Measurements from ENCODE around the gene FGF12. TPM values are rescaled to one million over a fixed set of nuclear protein-coding genes. Genes with fewer than 3 reads are reported as not detected.

FGF12 gene
- polyA plus RNA-seq, 3 donors = not detected

DNA sequence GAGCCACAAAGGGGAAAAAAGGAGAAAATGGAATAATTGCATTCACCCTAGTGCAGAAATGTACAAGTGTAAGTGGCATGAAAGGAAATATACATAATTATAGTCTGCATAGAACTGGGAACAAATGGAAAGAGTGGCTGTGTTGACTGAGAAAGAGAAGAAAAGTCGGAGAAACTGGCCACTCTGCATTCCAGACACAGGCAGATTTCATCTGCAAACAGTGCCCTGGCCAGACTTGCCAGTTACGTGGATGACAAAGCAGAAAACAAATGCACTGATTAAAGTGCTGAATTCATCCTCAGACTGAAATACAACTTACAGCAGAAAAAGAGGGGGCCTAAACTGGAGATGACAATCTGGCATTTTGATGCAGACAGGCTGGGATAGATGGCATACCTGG lies 129.8 kb downstream of the FGF12 start:
- Histone ChIP-seq H3K27me3 (ENCODE audit: control insufficient read depth in 2 of 2, insufficient read depth in 2 of 2, low read length in 2 of 2) (no peaks in the 10 kb centered on the region), H3K4me2 (replicated peaks; ENCODE audit: extremely low read depth, low read length, poor library complexity, severe bottlenecking) (no peak overlapping the region), H3K36me3 (replicated peaks in 1 of 2; ENCODE audit: control insufficient read depth in 1 of 2, insufficient read depth in 2 of 2, low read length in 2 of 2) (no peaks in the 10 kb centered on the region), H3K9me3 (replicated peaks in 1 of 2; ENCODE audit: control insufficient read depth in 1 of 2, insufficient read depth in 1 of 2, low read length in 2 of 2) (no peaks in the 10 kb centered on the region), H3K27ac (ENCODE audit: low read depth in 1 of 2, low read length in 2 of 2) (no peak overlapping the region), H4K20me1 (ENCODE audit: insufficient read depth, low read length) (no peaks in the 10 kb centered on the region), H3K79me2 (ENCODE audit: insufficient read depth, low read length) (no peaks in the 10 kb centered on the region), H2AFZ (ENCODE audit: insufficient read depth, low read depth, low read length, poor library complexity, severe bottlenecking) (no peak overlapping the region), H3K4me3 (replicated peaks in 1 of 3; ENCODE audit: low read depth in 2 of 3, low read length in 3 of 3) (no peak overlapping the region), H3K4me1 (ENCODE audit: control insufficient read depth in 1 of 2, insufficient read depth in 2 of 2, low read length in 2 of 2) (no peaks in the 10 kb centered on the region), H3K9ac (ENCODE audit: insufficient read depth, low read length, poor library complexity, severe bottlenecking) (no peak overlapping the region)
- intact Hi-C loops (cut with micrococcal nuclease) = no loop called here
- no peaks in the 10 kb centered on the region for H3K4me1 Mint-ChIP-seq
- H3K4me3 Mint-ChIP-seq = no peak overlapping the region
- no peak overlapping the region for H3K27ac Mint-ChIP-seq
- no peak for TF ChIP-seq CTCF (IDR thresholded peaks at IDR 0.05)
- no peak for DNase-seq
- no peaks in the 10 kb centered on the region for H3K36me3 Mint-ChIP-seq
- H3K27me3 Mint-ChIP-seq (ENCODE audit: low read depth in 3 of 3) = peaks cover 0 to 3% (median 0%) of the 10 kb centered on the region in 3 donors
- H3K9me3 Mint-ChIP-seq = peaks cover 0 to 7% (median 2%) of the 10 kb centered on the region in 7 donors
- WGBS (ENCODE audit: insufficient coverage) = 60% methylated on average over 1 of the region's 2 CpGs

DNA sequence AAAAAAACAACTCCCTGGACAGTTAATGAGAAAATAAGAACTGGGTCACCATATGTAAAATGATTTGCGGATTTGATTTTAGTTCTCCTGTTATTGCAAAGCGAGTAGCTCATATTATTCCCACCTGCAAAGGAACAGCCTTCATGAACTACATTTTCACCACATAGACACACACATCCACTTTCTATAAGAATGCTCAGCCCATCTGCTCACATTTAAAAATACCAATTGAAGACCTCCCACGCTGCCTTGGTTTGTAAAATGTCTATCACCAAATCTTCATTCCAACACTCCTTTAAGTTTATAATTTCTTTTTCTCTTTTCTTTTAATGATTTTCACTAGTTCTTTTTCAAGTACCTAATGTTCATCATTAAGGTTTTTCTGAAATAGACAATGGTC lies 148.6 kb downstream of the FGF12 start:
- Mint-ChIP-seq H3K27ac (no peak overlapping the region), H3K4me3 (no peak overlapping the region), H3K4me1 (no peaks in the 10 kb centered on the region), H3K27me3 (ENCODE audit: low read depth in 3 of 3) (peaks cover 0 to 4% (median 3%) of the 10 kb centered on the region in 3 donors), H3K36me3 (no peaks in the 10 kb centered on the region), H3K9me3 (peaks cover 0 to 4% (median 0%) of the 10 kb centered on the region in 7 donors)
- no CpG with 5 or more reads among the region's 3 CpGs for WGBS (ENCODE audit: insufficient coverage)
- TF ChIP-seq CTCF (IDR thresholded peaks at IDR 0.05) = no peak
- Histone ChIP-seq H3K9me3 (replicated peaks in 1 of 2; ENCODE audit: control insufficient read depth in 1 of 2, insufficient read depth in 1 of 2, low read length in 2 of 2) (no peaks in the 10 kb centered on the region), H2AFZ (ENCODE audit: insufficient read depth, low read depth, low read length, poor library complexity, severe bottlenecking) (no peak overlapping the region), H4K20me1 (ENCODE audit: insufficient read depth, low read length) (no peaks in the 10 kb centered on the region), H3K4me2 (replicated peaks; ENCODE audit: extremely low read depth, low read length, poor library complexity, severe bottlenecking) (no peak overlapping the region), H3K79me2 (ENCODE audit: insufficient read depth, low read length) (no peaks in the 10 kb centered on the region), H3K4me1 (ENCODE audit: control insufficient read depth in 1 of 2, insufficient read depth in 2 of 2, low read length in 2 of 2) (no peaks in the 10 kb centered on the region), H3K4me3 (replicated peaks in 1 of 3; ENCODE audit: low read depth in 2 of 3, low read length in 3 of 3) (no peak overlapping the region), H3K36me3 (replicated peaks in 1 of 2; ENCODE audit: control insufficient read depth in 1 of 2, insufficient read depth in 2 of 2, low read length in 2 of 2) (no peaks in the 10 kb centered on the region), H3K27me3 (ENCODE audit: control insufficient read depth in 2 of 2, insufficient read depth in 2 of 2, low read length in 2 of 2) (no peaks in the 10 kb centered on the region), H3K9ac (ENCODE audit: insufficient read depth, low read length, poor library complexity, severe bottlenecking) (no peak overlapping the region), H3K27ac (ENCODE audit: low read depth in 1 of 2, low read length in 2 of 2) (no peak overlapping the region)
- DNase-seq = no peak
- intact Hi-C loops (cut with micrococcal nuclease) = no loop called here

Data from CD14-positive monocyte (primary cell).